GM23248 (cell line): Measurements from ENCODE around the gene ATXN7L1. TPM values are rescaled to one million over a fixed set of nuclear protein-coding genes. Genes with fewer than 3 reads are reported as not detected.

Experiments used
- DNase-seq: peaks from one replicate; pipeline ENCODE4 v3.0.0-alpha.2; 2015
- H2AFZ ChIP-seq: fragments of 200-600 bp; sonication (generic); 2 replicates; pipeline ENCODE4 v1.6.1; 2016; ENCODE audit warnings: antibody characterized with exemption
- H3F3A ChIP-seq: fragments of 200-600 bp; sonication (generic); 2 replicates; pipeline ENCODE4 v1.6.1; 2016; ENCODE audit warnings: mild to moderate bottlenecking, antibody characterized with exemption, mixed run types; ENCODE audit not compliant: insufficient read depth
- H3K27ac ChIP-seq: fragments of 200-600 bp; sonication (generic); 2 replicates; pipeline ENCODE4 v1.5.1; 2016; ENCODE audit warnings: mild to moderate bottlenecking
- H3K27me3 ChIP-seq: fragments of 200-600 bp; sonication (generic); replicated peaks from 2 replicates; pipeline ENCODE4 v1.6.1; 2016; ENCODE audit warnings: mild to moderate bottlenecking; ENCODE audit not compliant: insufficient read depth
- H3K36me3 ChIP-seq: fragments of 200-600 bp; sonication (generic); 2 replicates; pipeline ENCODE4 v1.6.1; 2016; ENCODE audit warnings: low read depth, mild to moderate bottlenecking
- H3K4me1 ChIP-seq: fragments of 200-600 bp; sonication (generic); 2 replicates; pipeline ENCODE4 v1.6.1; 2016; ENCODE audit warnings: mild to moderate bottlenecking; ENCODE audit not compliant: insufficient read depth
- H3K4me2 ChIP-seq: fragments of 200-600 bp; sonication (generic); one replicate; pipeline ENCODE4 v1.6.1; 2016; ENCODE audit warnings: mild to moderate bottlenecking; ENCODE audit not compliant: unreplicated experiment
- H3K4me3 ChIP-seq: fragments of 200-600 bp; sonication (generic); 2 replicates; pipeline ENCODE4 v1.5.1; 2016; ENCODE audit warnings: mild to moderate bottlenecking
- H3K79me2 ChIP-seq: fragments of 200-600 bp; sonication (generic); 2 replicates; pipeline ENCODE4 v1.6.1; 2016; ENCODE audit warnings: mild to moderate bottlenecking; ENCODE audit not compliant: insufficient read depth
- H3K9ac ChIP-seq: fragments of 200-600 bp; sonication (generic); 2 replicates; pipeline ENCODE4 v1.6.1; 2016; ENCODE audit warnings: mild to moderate bottlenecking
- H3K9me2 ChIP-seq: fragments of 200-600 bp; sonication (generic); 2 replicates; pipeline ENCODE4 v1.6.1; 2016; ENCODE audit warnings: mixed run types, mild to moderate bottlenecking, moderate library complexity; ENCODE audit not compliant: insufficient read depth
- H3K9me3 ChIP-seq: fragments of 200-600 bp; sonication (generic); one replicate; pipeline ENCODE4 v1.6.1; 2017; ENCODE audit warnings: low read depth
- H4K20me1 ChIP-seq: fragments of 200-600 bp; sonication (generic); 2 replicates; pipeline ENCODE4 v1.6.0; 2016; ENCODE audit not compliant: insufficient read depth
- EZH2 ChIP-seq: fragments of 200-600 bp; sonication (generic); IDR thresholded peaks from 2 replicates; pipeline ENCODE4 v1.6.1; 2018; ENCODE audit warnings: antibody characterized with exemption, mild to moderate bottlenecking; ENCODE audit not compliant: insufficient read depth, poor library complexity, severe bottlenecking
- EZH2phosphoT487 ChIP-seq: fragments of 200-600 bp; sonication (generic); IDR thresholded peaks from 2 replicates; pipeline ENCODE4 v1.6.1; 2018; ENCODE audit warnings: antibody characterized with exemption, moderate library complexity, mild to moderate bottlenecking, low read depth; ENCODE audit not compliant: insufficient read depth
- WGBS, 2 experiments: methylation state at CpG; one replicate each; pipeline ENCODE4 v1.1.6; 2015 to 2017; ENCODE audit warnings: low lambda C conversion rate in 2 of 2, low coverage in 1 of 2; ENCODE audit errors: missing lambda C conversion rate in 2 of 2; 5-methylcytosine and 5-hydroxymethylcytosine counted together
- in situ Hi-C: fragments of 300-500 bp; cut with MboI; formaldehyde crosslinking; loops from 2 replicates; pipeline ENCODE4 v1.15.0; 2020
- polyA plus RNA-seq: library from polyadenylated mRNA; unstranded; fragments of >200 nt; fragmentation: Nextera tagmentation; extraction: Ambion mirVana; gene quantifications from 2 replicates; pipeline ENCODE4 v1.2.1, GENCODE V29; 2016
- total RNA-seq: library from RNA; depleted of rRNA; stranded (reverse); fragments of >200 nt; shearing (Covaris generic); gene quantifications from 2 replicates; pipeline ENCODE4 v1.2.3, GENCODE V29; 2014

The ATXN7L1 gene
- total and polyA plus RNA-seq, 2 experiments from 2014 or later = 3.7 to 4.5 TPM

DNA sequence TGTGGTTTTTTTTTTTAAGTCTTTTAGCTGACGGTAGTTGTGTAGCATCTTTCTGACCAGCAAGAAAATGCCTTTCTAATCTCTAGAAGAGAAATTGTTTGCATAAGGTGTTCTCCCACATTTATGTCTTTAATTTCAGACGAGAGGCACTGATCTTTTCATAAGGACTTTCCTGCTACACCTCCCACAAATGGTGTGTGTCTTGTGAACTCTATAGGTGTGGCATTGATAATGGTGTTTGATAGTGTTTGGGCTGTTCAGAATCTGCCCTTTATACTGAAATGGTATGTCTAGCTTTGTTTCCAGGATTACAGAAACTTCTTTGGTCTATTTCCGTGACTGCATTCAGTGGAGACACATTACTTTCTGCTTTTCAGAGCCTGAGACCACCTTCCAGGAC lies 21.6 kb upstream of the ATXN7L1 start:
- H3K4me3 ChIP-seq = no peak overlapping the region
- H3K4me1 ChIP-seq = no peaks in the 10 kb centered on the region
- TF ChIP-seq EZH2phosphoT487 = no peak
- no peak for TF ChIP-seq EZH2
- H3K9ac ChIP-seq = no peak overlapping the region
- H3K9me3 ChIP-seq = no peaks in the 10 kb centered on the region
- WGBS, 2 experiments = 87 to 88% methylated on average over 3 of the region's 3 CpGs
- in situ Hi-C loops = no loop called here
- no peaks in the 10 kb centered on the region for H3K9me2 ChIP-seq
- H3K27ac ChIP-seq = no peak overlapping the region
- H3K27me3 ChIP-seq = no peaks in the 10 kb centered on the region
- no peak overlapping the region for H3K4me2 ChIP-seq
- no peaks in the 10 kb centered on the region for H4K20me1 ChIP-seq
- no peak for DNase-seq
- no peaks in the 10 kb centered on the region for H3F3A ChIP-seq
- H3K79me2 ChIP-seq = no peaks in the 10 kb centered on the region
- no peak overlapping the region for H2AFZ ChIP-seq
- H3K36me3 ChIP-seq = no peaks in the 10 kb centered on the region

- Histone ChIP-seq H3K27me3 (no peaks in the 10 kb centered on the region), H3K27ac (no peak overlapping the region), H3K79me2 (no peaks in the 10 kb centered on the region), H3K4me1 (no peaks in the 10 kb centered on the region), H3K9me2 (no peaks in the 10 kb centered on the region), H2AFZ (no peak overlapping the region), H3K36me3 (no peaks in the 10 kb centered on the region), H3K4me3 (no peak overlapping the region), H3K9me3 (no peaks in the 10 kb centered on the region), H4K20me1 (no peaks in the 10 kb centered on the region), H3K9ac (no peak overlapping the region), H3F3A (no peaks in the 10 kb centered on the region), H3K4me2 (no peak overlapping the region)
- TF ChIP-seq EZH2phosphoT487 = no peak
- no peak for TF ChIP-seq EZH2
- in situ Hi-C loops = no loop called here
- no peak for DNase-seq
- WGBS, 2 experiments = 71 to 83% methylated on average over 1 of the region's 1 CpG
These were observed 20.1 kb upstream of the ATXN7L1 start for GRCh38 chr7:105896407-105896911.

GRCh38 chr7:105894131-105894530 lies 17.7 kb upstream of the ATXN7L1 start:
- H3K4me2 ChIP-seq = no peak overlapping the region
- no peak overlapping the region for H3K4me3 ChIP-seq
- H3F3A ChIP-seq = no peaks in the 10 kb centered on the region
- in situ Hi-C loops = no loop called here
- DNase-seq = no peak
- no peaks in the 10 kb centered on the region for H3K9me2 ChIP-seq
- H3K36me3 ChIP-seq = no peaks in the 10 kb centered on the region
- TF ChIP-seq EZH2 (no peak), EZH2phosphoT487 (no peak)
- no peak overlapping the region for H3K27ac ChIP-seq
- no peak overlapping the region for H3K9ac ChIP-seq
- no peak overlapping the region for H2AFZ ChIP-seq
- H3K27me3 ChIP-seq = no peaks in the 10 kb centered on the region
- H3K4me1 ChIP-seq = no peaks in the 10 kb centered on the region
- H3K9me3 ChIP-seq = no peaks in the 10 kb centered on the region
- no peaks in the 10 kb centered on the region for H3K79me2 ChIP-seq
- 98 to 99% methylated on average over 3 of the region's 3 CpGs for WGBS, 2 experiments
- no peaks in the 10 kb centered on the region for H4K20me1 ChIP-seq

GRCh38 chr7:105892387-105892786 lies 16.0 kb upstream of the ATXN7L1 start:
- Histone ChIP-seq H2AFZ (no peak overlapping the region), H3K27me3 (no peaks in the 10 kb centered on the region), H3K4me3 (no peak overlapping the region), H3K9me2 (no peaks in the 10 kb centered on the region), H4K20me1 (no peaks in the 10 kb centered on the region), H3K27ac (no peak overlapping the region), H3K9ac (no peak overlapping the region), H3F3A (no peaks in the 10 kb centered on the region), H3K4me2 (no peak overlapping the region), H3K4me1 (no peaks in the 10 kb centered on the region), H3K36me3 (no peaks in the 10 kb centered on the region), H3K79me2 (no peaks in the 10 kb centered on the region), H3K9me3 (no peaks in the 10 kb centered on the region)
- 71 to 80% methylated on average over 2 of the region's 2 CpGs for WGBS, 2 experiments
- TF ChIP-seq EZH2phosphoT487 (no peak), EZH2 (no peak)
- DNase-seq = no peak
- in situ Hi-C loops = no loop called here
